HG03095 (cell line): ENCODE measurements around the gene COLEC12.
"Not testable (repeated sequence)": the region's sequence is repeated elsewhere in the genome, so short reads cannot be mapped to it uniquely, and the experiment has no call there.

ENCODE experiments used
- ATAC-seq: cut with Tn5 transposase; IDR thresholded peaks from one replicate; pipeline ENCODE4 v1.9.1; 2021; ENCODE audit warnings: moderate library complexity; ENCODE audit not compliant: unreplicated experiment

The COLEC12 gene

DNA sequence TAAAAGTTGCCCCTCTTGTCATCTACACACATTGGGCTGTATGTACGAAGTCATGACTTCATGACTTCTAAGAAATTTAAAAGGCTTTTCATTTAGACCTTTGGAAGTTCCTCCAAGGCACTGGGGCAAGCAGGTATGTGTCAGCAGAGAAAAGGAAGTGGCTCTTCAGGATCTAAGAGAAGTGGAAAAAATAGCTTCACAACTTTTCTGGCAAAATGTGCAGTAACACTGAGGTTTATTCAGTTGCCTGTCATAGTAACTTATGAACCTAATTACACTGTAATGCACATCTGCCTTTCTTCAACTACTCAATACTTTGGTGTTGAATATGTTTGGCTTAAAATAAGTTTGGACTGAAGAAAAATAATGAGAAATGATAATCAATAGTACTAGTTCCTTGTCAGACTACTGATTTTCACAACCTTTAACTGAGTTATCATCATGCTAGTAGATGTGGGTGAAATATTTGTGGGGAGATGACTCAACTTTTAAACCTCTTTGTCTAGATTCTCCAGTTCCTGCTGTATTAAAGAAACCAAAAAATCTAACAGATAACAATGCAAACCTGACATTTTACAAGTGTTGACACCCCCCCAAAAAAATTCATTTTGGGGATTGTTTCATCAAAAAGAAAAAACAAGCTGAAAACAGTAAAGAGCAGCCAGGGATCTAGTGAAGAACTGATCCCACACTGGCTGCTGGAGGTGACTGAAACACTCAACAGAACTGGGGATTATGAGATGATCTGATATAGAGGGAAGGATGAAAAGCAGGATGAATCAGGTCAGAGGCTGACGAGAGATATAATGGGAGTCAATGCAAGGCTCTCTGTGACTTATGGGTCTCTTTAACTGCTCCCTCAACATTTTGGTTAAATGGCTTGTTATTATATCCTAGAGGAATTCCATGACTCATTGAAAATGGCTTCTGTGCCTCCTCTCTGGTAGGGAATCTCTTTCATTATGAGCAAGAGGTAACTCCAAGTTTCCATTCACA, 84.6 kb downstream of the COLEC12 start:
- no peak for ATAC-seq

DNA sequence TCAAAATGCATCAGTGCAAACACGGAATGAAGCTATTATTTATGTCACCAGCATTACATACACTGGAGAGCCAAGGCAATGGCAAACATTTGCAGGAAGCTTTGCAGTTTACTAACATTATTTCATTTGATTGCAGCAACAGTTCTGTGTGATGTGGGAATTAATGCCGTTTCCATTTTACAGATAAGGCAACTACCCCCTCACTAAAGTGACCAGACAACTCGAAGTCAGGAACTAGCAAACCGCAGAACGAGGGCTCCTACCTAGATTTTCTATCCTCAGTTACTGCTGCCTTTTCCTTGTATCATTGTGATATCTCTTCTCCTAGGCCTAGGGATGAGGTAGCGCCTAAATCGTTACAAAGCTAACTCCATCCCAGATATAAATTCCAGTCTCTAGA, 85.5 kb downstream of the COLEC12 start:
- ATAC-seq = no peak

GRCh38 chr18:413233-413632, 87.3 kb downstream of the COLEC12 start:
- ATAC-seq = no peak

- no peak for ATAC-seq
Measured at GRCh38 chr18:410047-410455, 90.5 kb downstream of the COLEC12 start.

DNA sequence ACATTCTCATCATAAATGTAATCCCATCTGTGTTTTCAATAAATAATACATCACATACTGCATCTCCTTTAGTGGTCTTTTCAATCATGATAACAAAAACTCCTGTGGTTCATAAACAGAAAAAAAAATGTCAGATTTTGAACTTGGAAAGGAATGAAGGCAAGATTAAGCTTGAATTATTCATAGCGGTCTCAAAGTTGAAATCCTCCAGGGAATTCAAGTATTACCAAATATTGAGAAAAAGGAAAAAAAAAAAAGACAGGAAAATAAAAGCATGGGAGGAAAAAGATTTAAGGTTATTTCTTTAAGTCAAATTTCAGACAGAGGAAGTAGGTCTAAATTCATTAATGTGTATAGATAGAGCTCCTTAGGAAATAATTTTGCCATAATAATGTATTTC, 92.1 kb downstream of the COLEC12 start:
- ATAC-seq = no peak

- no peak for ATAC-seq
Measured at GRCh38 chr18:407626-408224, 92.8 kb downstream of the COLEC12 start.

- ATAC-seq = no peak
Measured at GRCh38 chr18:407191-407590, 93.3 kb downstream of the COLEC12 start.

DNA sequence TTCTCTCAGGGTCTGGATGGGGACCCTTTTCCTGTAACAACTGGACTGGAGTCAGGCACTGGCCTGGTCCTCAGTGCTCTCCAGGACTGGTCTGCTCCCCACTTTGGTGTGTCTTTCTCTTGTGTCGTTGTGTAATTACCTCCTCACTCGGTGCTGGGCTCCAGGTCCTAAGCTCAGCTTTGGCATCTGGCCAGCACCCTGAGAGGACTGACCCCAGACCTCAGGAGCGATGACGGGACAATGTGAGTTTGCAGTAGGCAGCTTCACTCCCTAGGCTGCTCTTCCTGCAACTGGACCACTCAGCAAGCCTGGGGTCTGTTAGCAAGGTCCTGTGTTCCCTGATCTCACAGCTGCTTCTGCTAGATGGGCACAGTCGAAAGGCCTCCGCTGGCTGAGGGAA, 93.8 kb downstream of the COLEC12 start:
- ATAC-seq = no peak

DNA sequence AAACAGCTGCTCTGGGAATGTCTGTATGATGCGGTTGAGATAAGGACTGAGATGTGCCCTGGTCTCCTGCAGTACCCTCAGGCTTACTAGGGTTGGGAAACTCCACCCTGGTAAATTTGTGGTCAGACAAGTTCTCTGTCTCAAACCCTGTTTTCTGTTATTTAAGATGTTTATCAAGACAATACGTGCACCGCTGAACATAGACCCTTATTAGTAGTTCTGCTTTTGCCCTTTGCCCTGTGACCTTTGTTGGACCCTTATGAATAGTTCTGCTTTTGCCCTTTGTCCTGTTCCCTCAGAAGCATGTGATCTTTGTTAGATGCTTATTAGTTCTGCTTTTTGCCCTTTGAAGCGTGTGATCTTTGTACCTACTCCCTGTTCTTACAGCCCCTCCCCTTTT, 95.5 kb downstream of the COLEC12 start:
- not testable (repeated sequence) for ATAC-seq

DNA sequence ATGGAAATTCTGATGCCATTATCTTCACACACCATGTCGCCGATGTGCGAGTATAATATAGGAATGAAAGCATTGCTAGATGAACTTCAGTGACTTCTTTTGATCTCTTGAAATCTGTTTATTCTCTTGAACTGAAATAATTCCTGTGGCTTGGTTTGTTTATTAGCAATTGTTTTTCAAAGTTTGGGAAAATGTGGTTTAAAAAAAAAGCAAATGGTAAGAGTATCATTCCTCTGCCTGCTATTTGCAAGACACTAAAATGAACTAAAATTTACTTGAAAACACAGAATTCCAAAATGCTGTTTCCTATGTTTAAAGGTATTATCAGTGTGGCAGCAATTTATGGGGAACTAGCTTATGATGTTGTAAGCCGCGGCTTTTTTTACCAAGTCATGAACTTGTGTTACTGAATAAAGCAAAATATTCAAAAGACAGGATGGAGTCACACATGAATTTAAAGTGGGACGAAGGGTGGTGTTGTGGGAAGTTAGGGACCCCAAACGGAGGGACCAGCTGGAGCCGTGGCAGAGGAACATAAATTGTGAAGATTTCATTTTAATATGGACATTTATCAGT, 96.4 kb downstream of the COLEC12 start:
- no peak for ATAC-seq

GRCh38 chr18:402129-402528, 98.4 kb downstream of the COLEC12 start:
- ATAC-seq = no peak

DNA sequence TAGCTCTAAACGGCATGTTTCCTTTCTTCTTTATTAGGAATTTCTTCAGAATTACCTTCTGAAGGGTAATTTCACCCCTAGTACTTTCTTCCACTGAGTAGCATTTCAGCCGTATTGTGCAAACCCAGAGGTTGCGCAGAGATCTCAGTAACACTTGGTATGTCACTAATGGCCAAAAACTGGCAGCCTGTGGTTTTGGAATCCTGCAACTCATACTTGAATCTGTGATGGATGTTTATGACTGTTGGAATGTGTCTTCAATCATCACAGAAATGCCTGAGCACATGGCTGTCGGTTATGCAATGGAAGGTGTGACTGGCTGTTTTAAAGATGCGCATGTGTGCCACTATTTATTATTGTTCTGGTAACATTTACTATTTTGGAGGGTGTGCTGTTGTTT, 100.0 kb downstream of the COLEC12 start:
- ATAC-seq = no peak

DNA sequence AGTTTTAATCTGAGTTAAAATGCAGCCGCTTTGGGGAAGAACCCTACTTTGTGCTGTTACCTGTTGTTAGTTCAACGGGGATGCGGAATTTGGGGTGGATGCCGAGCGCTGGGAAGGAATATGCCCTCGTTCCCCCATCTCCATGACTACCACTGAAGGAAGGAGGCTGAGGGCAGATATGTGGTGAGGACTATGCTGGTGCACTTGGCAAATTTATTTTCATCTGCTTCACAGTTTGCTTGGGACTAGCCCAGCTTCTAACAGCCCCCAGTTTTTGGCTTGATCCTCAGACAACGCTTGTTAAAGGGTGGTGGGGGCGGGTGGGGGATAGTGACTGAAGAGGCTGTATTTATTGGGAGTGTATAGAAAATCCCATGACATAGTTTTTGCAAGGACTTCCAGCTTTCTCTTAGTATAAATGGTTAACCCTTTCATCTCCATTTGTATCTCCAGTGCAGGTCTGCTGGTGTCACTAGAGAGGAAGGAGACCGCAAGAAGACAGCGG, 100.8 kb downstream of the COLEC12 start:
- no peak for ATAC-seq

- no peak for ATAC-seq
Measured at GRCh38 chr18:398935-399630, 101.4 kb downstream of the COLEC12 start.

DNA sequence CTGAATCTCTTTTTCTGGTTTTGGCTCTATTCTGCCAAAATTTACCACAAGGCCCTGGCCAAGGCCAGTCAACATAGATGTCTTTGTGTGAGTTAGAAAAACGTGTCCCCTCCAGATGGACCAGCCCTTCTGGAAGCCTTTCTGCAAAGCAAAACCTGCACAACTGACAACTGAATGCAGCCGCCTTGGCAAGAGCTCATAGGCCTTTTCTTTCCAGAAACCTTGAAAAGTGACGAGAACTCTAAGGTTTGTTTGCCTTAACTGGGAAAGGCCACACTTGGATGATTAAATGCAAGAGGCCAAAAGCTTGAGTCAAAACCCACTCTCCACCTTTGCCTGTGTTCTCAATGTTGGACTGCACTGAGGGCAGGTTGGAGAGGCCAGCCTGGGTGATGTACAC, 103.9 kb downstream of the COLEC12 start:
- ATAC-seq = no peak

- no peak for ATAC-seq
Measured at GRCh38 chr18:396251-396555, 104.3 kb downstream of the COLEC12 start.

GRCh38 chr18:395456-396250, 104.8 kb downstream of the COLEC12 start:
- no peak for ATAC-seq

DNA sequence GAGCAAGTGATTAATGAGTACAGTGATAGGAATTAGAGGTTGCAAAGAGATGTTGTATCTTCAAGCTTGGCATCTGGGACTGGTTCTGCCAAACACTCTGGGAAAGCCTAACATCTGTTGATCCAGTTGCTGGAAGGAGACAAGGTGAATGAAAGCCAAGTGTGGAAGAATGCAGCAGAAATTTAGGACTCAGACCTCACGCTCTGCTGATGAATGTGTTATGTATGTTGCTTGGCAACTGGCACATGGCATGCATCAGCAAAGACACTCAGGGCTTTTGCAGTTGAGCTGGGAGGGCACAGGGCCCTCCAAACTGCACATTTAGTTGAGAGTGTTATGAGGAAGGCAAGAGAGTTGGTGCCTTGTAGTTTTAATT, 105.5 kb downstream of the COLEC12 start:
- ATAC-seq = no peak

- no peak for ATAC-seq
Measured at GRCh38 chr18:394262-394986, 106.1 kb downstream of the COLEC12 start.

- no peak for ATAC-seq
Measured at GRCh38 chr18:393574-393957, 106.9 kb downstream of the COLEC12 start.
